ENCODE data around the gene PRPF6.
A peak's percentile ranks its signal among the peaks of the same experiment; 100 is the strongest.

The PRPF6 gene

GRCh38 chr20:63980806-63981728 lies at the start of gene PRPF6:
PRPF6 (plus strand) TSS chr20:63981132; CDS start chr20:63981246, 114 bp downstream.
- DNase-seq = peak; percentile 97

GRCh38 chr20:63931735-63932134 lies 49.2 kb upstream of the PRPF6 start:
- no peak for DNase-seq

- DNase-seq = no peak
These were observed 48.2 kb upstream of the PRPF6 start for GRCh38 chr20:63932606-63933160.

- DNase-seq = no peak
These were observed 47.3 kb upstream of the PRPF6 start for GRCh38 chr20:63933646-63934045.

GRCh38 chr20:63934271-63935068 lies 46.5 kb upstream of the PRPF6 start:
- DNase-seq = peak; percentile 58

DNA sequence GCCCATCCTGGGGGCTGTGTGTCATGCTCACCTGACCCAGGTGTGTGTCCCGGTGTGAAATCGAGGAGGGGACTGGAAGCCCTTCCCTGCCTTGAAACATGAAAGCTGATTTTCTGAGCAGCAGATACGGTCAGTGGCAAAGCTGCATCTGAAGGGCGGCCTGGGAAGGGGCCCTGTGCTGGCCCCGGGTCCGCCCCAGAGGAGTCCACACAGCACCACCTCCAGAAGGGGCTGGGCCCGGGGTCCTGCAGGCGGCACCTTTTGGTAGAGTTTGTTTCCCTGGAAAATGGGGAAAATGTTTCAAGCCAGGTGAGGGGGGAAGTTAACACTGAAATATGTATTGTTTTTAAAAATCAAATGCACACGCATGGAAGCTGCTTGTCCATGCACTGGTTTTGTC lies 45.5 kb upstream of the PRPF6 start:
- no peak for DNase-seq

- DNase-seq = no peak
These were observed 43.3 kb upstream of the PRPF6 start for GRCh38 chr20:63937596-63937995.

- no peak for DNase-seq
These were observed 41.6 kb upstream of the PRPF6 start for GRCh38 chr20:63939061-63939935.

GRCh38 chr20:63940071-63940471 lies 40.9 kb upstream of the PRPF6 start:
- no peak for DNase-seq

GRCh38 chr20:63940472-63941266 lies 40.3 kb upstream of the PRPF6 start:
- DNase-seq = no peak

GRCh38 chr20:63941282-63942081 lies 39.5 kb upstream of the PRPF6 start:
- peak; percentile 81 for DNase-seq

DNA sequence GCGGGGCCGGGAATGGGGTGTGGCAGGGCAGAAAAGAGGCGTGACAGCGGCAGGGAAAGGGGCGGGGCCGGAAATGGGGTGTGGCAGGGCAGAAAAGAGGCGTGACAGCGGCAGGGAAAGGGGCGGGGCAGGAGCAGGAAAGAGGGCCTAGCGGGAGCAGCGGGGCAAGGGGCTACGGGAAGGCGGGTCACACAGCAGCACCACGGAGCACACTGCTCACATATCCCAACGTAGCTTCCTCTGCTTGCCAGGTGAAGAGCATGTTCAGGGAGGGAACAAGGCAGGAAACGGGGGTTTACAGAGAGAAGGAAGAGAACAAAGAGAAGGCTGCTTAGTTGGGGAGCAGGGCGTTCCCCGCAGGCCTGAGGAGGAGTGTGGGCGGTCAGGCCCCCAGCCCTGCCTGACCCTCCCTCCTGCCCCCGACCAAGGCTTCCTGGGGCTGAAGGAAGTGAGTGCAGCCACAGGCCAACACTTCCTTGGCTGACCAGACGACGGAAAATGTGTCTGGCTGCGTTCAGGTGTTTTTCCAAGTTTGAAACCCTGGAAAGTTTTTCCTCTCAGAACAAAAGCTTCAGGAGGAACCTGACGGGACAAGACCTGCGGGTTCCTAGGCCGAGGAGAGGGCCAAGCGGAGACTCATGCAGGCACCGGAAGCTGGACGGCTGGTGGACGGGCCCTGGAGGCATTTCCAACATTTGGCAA lies 38.5 kb upstream of the PRPF6 start:
- DNase-seq = no peak

GRCh38 chr20:63942969-63943807 lies 37.7 kb upstream of the PRPF6 start:
- DNase-seq = no peak

DNA sequence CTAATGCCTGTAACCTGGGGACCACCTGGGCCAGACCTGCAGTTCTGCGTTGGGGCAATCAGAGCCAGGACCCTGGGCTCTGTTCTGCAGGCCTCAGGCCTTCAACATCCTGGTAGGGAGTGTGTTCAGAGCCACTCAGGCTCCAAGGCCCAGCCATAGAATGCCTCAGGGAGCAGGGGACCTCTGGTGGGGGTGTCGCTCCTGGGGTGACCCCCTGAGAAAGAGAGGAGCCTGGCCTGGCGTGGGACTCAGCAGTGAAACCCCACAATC lies 37.2 kb upstream of the PRPF6 start:
- no peak for DNase-seq

GRCh38 chr20:63944078-63944941 lies 36.6 kb upstream of the PRPF6 start:
- DNase-seq = no peak

- no peak for DNase-seq
These were observed 35.8 kb upstream of the PRPF6 start for GRCh38 chr20:63945031-63945658.

DNA sequence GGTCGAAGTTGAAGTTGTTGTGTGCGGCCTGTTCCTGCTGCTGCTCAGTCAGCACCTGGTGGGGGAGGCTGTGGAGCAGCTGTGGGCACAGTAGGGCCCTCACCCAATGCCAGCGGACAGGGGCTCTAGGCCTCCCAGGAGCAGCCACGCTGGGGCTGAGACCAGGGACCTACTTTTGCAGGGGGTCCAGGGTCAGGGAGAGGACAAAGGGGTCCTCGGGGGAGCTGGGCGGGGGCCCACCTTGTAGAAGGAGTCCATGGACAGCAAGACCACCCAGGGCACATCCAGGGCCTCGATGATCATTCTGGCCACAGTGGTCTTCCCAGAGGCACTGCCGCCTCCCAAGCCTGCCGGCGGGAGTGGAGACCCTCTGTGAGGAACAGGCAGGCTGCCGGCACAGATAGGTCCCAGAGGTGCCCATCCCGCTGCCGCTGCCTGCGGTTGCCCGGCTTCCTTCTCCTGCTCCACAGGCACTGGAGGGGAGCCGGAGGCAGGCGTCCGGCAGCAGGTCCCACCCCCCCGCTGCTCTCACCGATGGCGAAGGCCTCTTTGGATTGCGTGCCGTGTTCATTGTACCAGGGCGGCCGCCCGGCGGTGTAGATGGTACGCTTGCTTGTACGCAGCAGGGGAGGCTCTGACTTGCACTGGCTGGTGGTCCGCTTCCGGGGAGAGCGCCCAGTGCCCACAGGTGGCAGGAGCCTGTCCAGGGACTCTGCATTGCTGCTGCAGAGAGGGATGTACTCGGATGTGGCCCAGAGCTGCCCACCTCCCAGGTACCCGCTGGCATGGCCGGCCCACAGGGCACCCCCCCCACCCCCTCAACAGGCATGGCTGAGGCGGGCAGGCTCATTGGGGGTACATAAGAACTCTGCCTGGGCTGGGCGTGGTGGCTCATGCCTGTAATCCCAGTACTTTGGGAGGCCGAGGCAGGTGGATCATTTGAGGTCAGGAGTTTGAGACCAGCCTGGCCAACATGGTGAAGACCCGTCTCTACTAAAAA lies 34.7 kb upstream of the PRPF6 start:
- no peak for DNase-seq
